GM23338 (cell line): ENCODE measurements around the gene ERBB4.

Source experiments
- CREB1 ChIP-seq: fragments of 250-450 bp; sonication (Bioruptor Pico); IDR thresholded peaks from 2 replicates; pipeline ENCODE4 v1.5.0; 2020; ENCODE audit warnings: low read depth, mild to moderate bottlenecking, moderate library complexity
- CTCF ChIP-seq, 2 experiments: fragments of 200-600 bp in 1 of 2; sonication (generic) in 1 of 2; conservative IDR thresholded peaks; 2 replicates each; pipeline versions ENCODE4 v1.5.1 to v1.6.1; 2016 to 2017; ENCODE audit warnings: antibody characterized with exemption in 2 of 2, low read depth in 2 of 2, mild to moderate bottlenecking in 2 of 2, moderate library complexity in 1 of 2
- EZH2 ChIP-seq: fragments of 200-600 bp; sonication (generic); IDR thresholded peaks from one replicate; pipeline ENCODE4 v1.8.0; 2017; ENCODE audit warnings: antibody characterized with exemption, mild to moderate bottlenecking, low read depth; ENCODE audit not compliant: unreplicated experiment
- NANOG ChIP-seq: IDR thresholded peaks from 2 replicates; pipeline ENCODE4 v1.6.1; 2016; ENCODE audit warnings: antibody characterized with exemption, borderline replicate concordance
- POLR2AphosphoS5 ChIP-seq: IDR thresholded peaks from 2 replicates; pipeline ENCODE4 v1.6.1; 2016; ENCODE audit warnings: antibody characterized with exemption, low read depth
- REST ChIP-seq: IDR thresholded peaks from one replicate; pipeline ENCODE4 v1.6.1; 2018; ENCODE audit warnings: antibody characterized with exemption; ENCODE audit not compliant: unreplicated experiment
- ZNF331 ChIP-seq: fragments of 250-450 bp; sonication (Bioruptor Pico); IDR thresholded peaks from 2 replicates; pipeline ENCODE4 v1.5.0; 2020; ENCODE audit warnings: low read depth, mild to moderate bottlenecking, moderate library complexity

GRCh38 chr2:212153923-212154322 is 384.7 kb downstream of the ERBB4 start:
- no peak for TF ChIP-seq CTCF (conservative IDR thresholded peaks at IDR 0.05; ENCODE audit: low read depth in 2 of 2)
- TF ChIP-seq REST, result no peak
- TF ChIP-seq NANOG, result no peak
- TF ChIP-seq POLR2AphosphoS5, result no peak
- TF ChIP-seq CREB1 (CRISPR knock-in tag), result no peak
- no peak for TF ChIP-seq ZNF331 (CRISPR knock-in tag)
- TF ChIP-seq EZH2, result no peak
